ENCODE measurements around the gene ZFP36L1.

DNA sequence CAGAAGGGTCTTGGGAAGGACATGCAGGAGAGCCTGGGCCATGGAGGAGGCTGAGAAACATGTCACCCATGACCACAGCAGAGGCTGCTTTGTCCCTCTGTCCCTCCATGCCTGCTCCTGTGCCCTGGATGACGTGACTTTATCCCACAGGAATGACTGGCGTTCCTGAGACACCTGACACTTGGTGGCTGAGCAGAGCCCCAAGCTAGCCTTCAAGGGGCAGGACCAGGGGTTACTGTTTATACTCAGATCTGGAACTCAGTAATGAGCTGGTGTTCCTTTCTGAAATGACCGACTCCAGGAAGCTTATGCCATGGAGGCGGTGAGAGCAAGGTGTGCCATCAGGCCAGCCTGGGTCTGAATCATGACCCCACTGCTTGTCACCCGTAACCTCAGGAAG lies 44.2 kb downstream of the ZFP36L1 start:
- TF ChIP-seq POLR2A (IDR thresholded peaks at IDR 0.05) = no peak
- TF ChIP-seq, protein P1, sequence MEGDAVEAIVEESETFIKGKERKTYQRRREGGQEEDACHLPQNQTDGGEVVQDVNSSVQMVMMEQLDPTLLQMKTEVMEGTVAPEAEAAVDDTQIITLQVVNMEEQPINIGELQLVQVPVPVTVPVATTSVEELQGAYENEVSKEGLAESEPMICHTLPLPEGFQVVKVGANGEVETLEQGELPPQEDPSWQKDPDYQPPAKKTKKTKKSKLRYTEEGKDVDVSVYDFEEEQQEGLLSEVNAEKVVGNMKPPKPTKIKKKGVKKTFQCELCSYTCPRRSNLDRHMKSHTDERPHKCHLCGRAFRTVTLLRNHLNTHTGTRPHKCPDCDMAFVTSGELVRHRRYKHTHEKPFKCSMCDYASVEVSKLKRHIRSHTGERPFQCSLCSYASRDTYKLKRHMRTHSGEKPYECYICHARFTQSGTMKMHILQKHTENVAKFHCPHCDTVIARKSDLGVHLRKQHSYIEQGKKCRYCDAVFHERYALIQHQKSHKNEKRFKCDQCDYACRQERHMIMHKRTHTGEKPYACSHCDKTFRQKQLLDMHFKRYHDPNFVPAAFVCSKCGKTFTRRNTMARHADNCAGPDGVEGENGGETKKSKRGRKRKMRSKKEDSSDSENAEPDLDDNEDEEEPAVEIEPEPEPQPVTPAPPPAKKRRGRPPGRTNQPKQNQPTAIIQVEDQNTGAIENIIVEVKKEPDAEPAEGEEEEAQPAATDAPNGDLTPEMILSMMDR (IDR thresholded peaks at IDR 0.05) = no peak

Data from Peyer's patch (tissue), 4 donors.